ENCODE data around the gene OGFR.

DNA sequence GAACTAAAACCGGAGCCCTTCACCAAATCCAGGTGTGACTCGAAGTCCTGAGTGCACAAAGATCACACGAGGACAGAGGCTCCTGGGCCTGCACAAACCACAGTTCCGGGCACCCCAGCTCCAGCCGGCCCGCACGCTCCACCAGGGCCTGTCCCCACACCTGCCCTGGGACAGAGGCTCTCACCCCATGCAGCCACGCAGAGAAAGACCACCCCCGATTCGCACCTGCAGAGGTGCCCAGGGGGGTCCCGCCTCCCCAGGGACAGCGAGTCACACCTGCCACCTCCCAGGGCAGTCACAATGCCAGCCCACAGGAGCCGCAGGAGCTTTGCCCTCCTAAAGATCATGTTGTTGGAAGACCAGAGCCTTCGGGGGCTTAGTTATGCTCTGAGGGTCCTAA is 33.7 kb upstream of the OGFR start:
- TF ChIP-seq POLR2A (IDR thresholded peaks at IDR 0.05; ENCODE audit: low read depth, low read length) (no peak), POLR2AphosphoS5 (IDR thresholded peaks at IDR 0.05; ENCODE audit: low read depth, low read length) (no peak), TAF1 (IDR thresholded peaks at IDR 0.05; ENCODE audit: low read depth, low read length) (no peak), POU2F2 (IDR thresholded peaks at IDR 0.05; ENCODE audit: low read depth, low read length) (no peak), PAX5 (IDR thresholded peaks at IDR 0.05; ENCODE audit: insufficient read depth, low read length, severe bottlenecking) (no peak), SPI1 (IDR thresholded peaks at IDR 0.05; ENCODE audit: low read depth, low read length) (no peak)
